H9 (cell line): Measurements from ENCODE around the gene PVALB. TPM values are rescaled to one million over a fixed set of nuclear protein-coding genes. Genes with fewer than 3 reads are reported as not detected.

Source experiments
- DNase-seq: peaks from one replicate; pipeline ENCODE4 v3.0.0-alpha.2; 2017
- H2AFZ ChIP-seq: one replicate; pipeline ENCODE4 v1.6.1; 2013; ENCODE audit warnings: mild to moderate bottlenecking, low read length, control low read depth, moderate library complexity
- H2AK5ac ChIP-seq: 2 replicates; pipeline ENCODE4 v1.6.1; 2013; ENCODE audit warnings: low read length, control low read depth, mixed read lengths; ENCODE audit not compliant: insufficient read length
- H2BK120ac ChIP-seq: one replicate; pipeline ENCODE4 v1.6.1; 2013; ENCODE audit warnings: low read depth, mild to moderate bottlenecking, low read length, control low read depth, inconsistent platforms; ENCODE audit not compliant: poor library complexity, severe bottlenecking
- H2BK12ac ChIP-seq: 2 replicates; pipeline ENCODE4 v1.6.1; 2013; ENCODE audit warnings: low read length, control low read depth, mixed read lengths, low read depth; ENCODE audit not compliant: insufficient read length
- H2BK15ac ChIP-seq: 2 replicates; pipeline ENCODE4 v1.6.1; 2013; ENCODE audit warnings: low read depth, low read length, control low read depth
- H2BK20ac ChIP-seq: one replicate; pipeline ENCODE4 v1.6.1; 2013; ENCODE audit warnings: low read depth, mild to moderate bottlenecking, low read length, control low read depth, inconsistent platforms; ENCODE audit not compliant: poor library complexity, severe bottlenecking
- H2BK5ac ChIP-seq: 2 replicates; pipeline ENCODE4 v1.6.1; 2013; ENCODE audit warnings: low read length, control low read depth, mixed read lengths; ENCODE audit not compliant: insufficient read length
- H3K14ac ChIP-seq: 2 replicates; pipeline ENCODE4 v1.6.1; 2013; ENCODE audit warnings: low read length, control low read depth; ENCODE audit not compliant: insufficient read depth
- H3K18ac ChIP-seq: 2 replicates; pipeline ENCODE4 v1.6.1; 2013; ENCODE audit warnings: low read depth, mild to moderate bottlenecking, mixed read lengths, low read length, control low read depth; ENCODE audit not compliant: insufficient read length
- H3K23ac ChIP-seq: 2 replicates; pipeline ENCODE4 v1.6.1; 2013; ENCODE audit warnings: low read length, control low read depth, mixed read lengths, low read depth; ENCODE audit not compliant: insufficient read length
- H3K23me2 ChIP-seq: 2 replicates; pipeline ENCODE4 v1.6.1; 2013; ENCODE audit warnings: low read depth, mild to moderate bottlenecking, mixed read lengths, low read length, control low read depth; ENCODE audit not compliant: insufficient read length, poor library complexity, severe bottlenecking
- H3K27ac ChIP-seq: 2 replicates; pipeline ENCODE4 v1.5.1; 2013; ENCODE audit warnings: low read length, control low read depth, mixed read lengths, low read depth; ENCODE audit not compliant: insufficient read length
- H3K27me3 ChIP-seq: 2 replicates; pipeline ENCODE4 v1.6.1; 2013; ENCODE audit warnings: low read length, control low read depth, inconsistent platforms; ENCODE audit not compliant: insufficient read depth
- H3K4ac ChIP-seq: 2 replicates; pipeline ENCODE4 v1.6.1; 2013; ENCODE audit warnings: low read depth, mild to moderate bottlenecking, control low read depth, inconsistent platforms, low read length, moderate library complexity
- H3K4me1 ChIP-seq: 2 replicates; pipeline ENCODE4 v1.6.1; 2013; ENCODE audit warnings: low read length, control low read depth, inconsistent platforms; ENCODE audit not compliant: insufficient read depth
- H3K4me2 ChIP-seq: 2 replicates; pipeline ENCODE4 v1.6.1; 2013; ENCODE audit warnings: low read length, control low read depth, mixed read lengths; ENCODE audit not compliant: insufficient read length, insufficient read depth
- H3K56ac ChIP-seq: 2 replicates; pipeline ENCODE4 v1.6.1; 2013; ENCODE audit warnings: low read depth, mild to moderate bottlenecking, mixed read lengths, low read length, control low read depth; ENCODE audit not compliant: insufficient read length
- H3K79me1 ChIP-seq: 2 replicates; pipeline ENCODE4 v1.6.1; 2013; ENCODE audit warnings: low read depth, mild to moderate bottlenecking, moderate library complexity, low read length, control low read depth, inconsistent platforms; ENCODE audit not compliant: insufficient read depth, poor library complexity, severe bottlenecking
- H3K79me2 ChIP-seq: 2 replicates; pipeline ENCODE4 v1.6.1; 2013; ENCODE audit warnings: low read length, control low read depth, inconsistent platforms; ENCODE audit not compliant: insufficient read depth
- H3K9ac ChIP-seq: 2 replicates; pipeline ENCODE4 v1.6.1; 2013; ENCODE audit warnings: low read length, control low read depth, mixed read lengths; ENCODE audit not compliant: insufficient read length; ENCODE audit errors: extremely low read depth
- H3K9me3 ChIP-seq: one replicate; pipeline ENCODE4 v1.6.1; 2013; ENCODE audit warnings: low read depth, low read length, inconsistent platforms; ENCODE audit not compliant: control insufficient read depth
- H3T11ph ChIP-seq: one replicate; pipeline ENCODE4 v1.6.1; 2013; ENCODE audit warnings: mild to moderate bottlenecking, low read length, control low read depth, inconsistent platforms
- H4K20me1 ChIP-seq: one replicate; pipeline ENCODE4 v1.6.1; 2013; ENCODE audit not compliant: control insufficient read depth, insufficient read length, insufficient read depth
- H4K5ac ChIP-seq: 2 replicates; pipeline ENCODE4 v1.6.1; 2013; ENCODE audit warnings: low read depth, mild to moderate bottlenecking, mixed read lengths, low read length, control low read depth; ENCODE audit not compliant: insufficient read length
- H4K8ac ChIP-seq: replicated peaks from 2 replicates; pipeline ENCODE4 v1.6.1; 2013; ENCODE audit warnings: low read length, control low read depth, mixed read lengths, low read depth; ENCODE audit not compliant: insufficient read length
- H4K91ac ChIP-seq: 2 replicates; pipeline ENCODE4 v1.6.1; 2013; ENCODE audit warnings: low read depth, mild to moderate bottlenecking, moderate library complexity, mixed read lengths, low read length, control low read depth; ENCODE audit not compliant: insufficient read length
- H3K27ac Mint-ChIP-seq, 3 experiments: 2 replicates in 2 of 3; 3 replicates in 1 of 3; pipeline ENCODE4 v1.8.0; 2020 to 2021; ENCODE audit warnings: mixed read lengths in 3 of 3, mild to moderate bottlenecking in 1 of 3, moderate library complexity in 1 of 3
- H3K27me3 Mint-ChIP-seq: 2 replicates; pipeline ENCODE4 v1.8.0; 2021; ENCODE audit warnings: low read depth, mild to moderate bottlenecking, moderate library complexity, mixed read lengths
- H3K36me3 Mint-ChIP-seq, 3 experiments: 2 replicates in 2 of 3; 3 replicates in 1 of 3; pipeline ENCODE4 v1.8.0; 2020 to 2021; ENCODE audit warnings: low read depth in 3 of 3, mixed read lengths in 3 of 3; ENCODE audit not compliant: insufficient read depth in 1 of 3
- H3K4me1 Mint-ChIP-seq, 2 experiments: 2 replicates each; pipeline ENCODE4 v1.8.0; 2020; ENCODE audit warnings: mixed read lengths in 2 of 2
- H3K4me3 Mint-ChIP-seq, 2 experiments: 2 replicates in 1 of 2; 3 replicates in 1 of 2; pipeline ENCODE4 v1.8.0; 2020 to 2021; ENCODE audit warnings: mild to moderate bottlenecking in 2 of 2, mixed read lengths in 2 of 2, moderate library complexity in 1 of 2
- H3K9me3 Mint-ChIP-seq, 2 experiments: 2 replicates in 1 of 2; 3 replicates in 1 of 2; pipeline ENCODE4 v1.8.0; 2020; ENCODE audit warnings: mild to moderate bottlenecking in 2 of 2, mixed read lengths in 2 of 2, moderate library complexity in 1 of 2
- WGBS: extraction: QIAGEN DNeasy Blood & Tissue Kit; methylation state at CpG from one replicate; pipeline ENCODE4 v1.1.7; 2013; ENCODE audit warnings: missing lambda C conversion rate, low lambda C conversion rate, mixed read lengths; ENCODE audit not compliant: insufficient read length; ENCODE audit errors: extremely low coverage; 5-methylcytosine and 5-hydroxymethylcytosine counted together
- total RNA-seq: library from RNA; stranded (reverse); gene quantifications from 2 replicates; pipeline ENCODE4 v1.2.1, GENCODE V29; 2021
- TF ChIP-seq, protein P1 (sequence below): fragments of 200-600 bp; sonication (generic); conservative IDR thresholded peaks from 3 replicates; pipeline ENCODE4 v1.8.0; 2021; ENCODE audit warnings: antibody characterized with exemption, mild to moderate bottlenecking

Gene PVALB
- total RNA-seq, 1 experiment from 2014 or later: 2.7 TPM

DNA sequence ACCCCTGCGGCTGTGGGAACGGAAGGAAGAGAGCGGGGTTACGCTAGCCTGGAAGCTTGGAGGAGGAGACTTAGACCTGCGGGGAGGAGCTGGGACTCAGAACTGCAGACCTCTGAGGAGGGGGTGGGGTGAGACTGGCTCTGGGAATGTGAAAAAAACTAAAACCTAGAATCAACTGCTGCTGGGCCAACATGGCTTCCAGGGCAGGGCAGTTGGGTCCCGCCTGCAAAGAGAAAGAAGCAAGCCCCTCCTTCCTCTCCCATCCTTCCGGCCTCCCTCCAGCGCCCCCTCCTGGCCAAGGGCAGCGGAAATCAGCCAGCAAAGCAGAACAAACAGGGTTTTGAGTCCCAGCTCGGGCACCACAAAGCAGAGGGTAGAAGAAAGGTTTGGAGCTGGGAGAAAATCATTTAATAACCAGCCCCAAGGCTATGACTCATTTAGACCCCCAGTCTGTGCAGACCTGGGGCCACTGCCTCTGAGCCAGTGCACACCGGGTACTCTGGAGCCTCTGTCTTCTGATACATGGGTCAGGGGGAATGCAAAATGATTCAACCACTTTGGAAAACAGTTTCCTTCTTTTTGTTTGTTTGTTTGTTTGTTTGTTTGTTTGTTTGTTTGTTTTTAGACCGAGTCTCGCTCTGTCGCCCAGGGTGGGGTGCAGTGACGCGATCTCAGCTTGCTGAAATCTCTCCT lies 36.7 kb upstream of the PVALB start:
- no peaks in the 10 kb centered on the region for H4K20me1 ChIP-seq
- H3K4me3 Mint-ChIP-seq: no peak overlapping the region
- H2AFZ ChIP-seq: peak overlapping the region; percentile 81
- no peak overlapping the region for H3T11ph ChIP-seq
- H4K5ac ChIP-seq: no peak overlapping the region
- H3K79me1 ChIP-seq: no peaks in the 10 kb centered on the region
- H3K9ac ChIP-seq: no peak overlapping the region
- TF ChIP-seq, protein P1, sequence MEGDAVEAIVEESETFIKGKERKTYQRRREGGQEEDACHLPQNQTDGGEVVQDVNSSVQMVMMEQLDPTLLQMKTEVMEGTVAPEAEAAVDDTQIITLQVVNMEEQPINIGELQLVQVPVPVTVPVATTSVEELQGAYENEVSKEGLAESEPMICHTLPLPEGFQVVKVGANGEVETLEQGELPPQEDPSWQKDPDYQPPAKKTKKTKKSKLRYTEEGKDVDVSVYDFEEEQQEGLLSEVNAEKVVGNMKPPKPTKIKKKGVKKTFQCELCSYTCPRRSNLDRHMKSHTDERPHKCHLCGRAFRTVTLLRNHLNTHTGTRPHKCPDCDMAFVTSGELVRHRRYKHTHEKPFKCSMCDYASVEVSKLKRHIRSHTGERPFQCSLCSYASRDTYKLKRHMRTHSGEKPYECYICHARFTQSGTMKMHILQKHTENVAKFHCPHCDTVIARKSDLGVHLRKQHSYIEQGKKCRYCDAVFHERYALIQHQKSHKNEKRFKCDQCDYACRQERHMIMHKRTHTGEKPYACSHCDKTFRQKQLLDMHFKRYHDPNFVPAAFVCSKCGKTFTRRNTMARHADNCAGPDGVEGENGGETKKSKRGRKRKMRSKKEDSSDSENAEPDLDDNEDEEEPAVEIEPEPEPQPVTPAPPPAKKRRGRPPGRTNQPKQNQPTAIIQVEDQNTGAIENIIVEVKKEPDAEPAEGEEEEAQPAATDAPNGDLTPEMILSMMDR: peak; percentile 90
- no peak overlapping the region for H3K18ac ChIP-seq
- no CpG with 5 or more reads among the region's 16 CpGs for WGBS
- H3K9me3 ChIP-seq: no peaks in the 10 kb centered on the region
- no peak overlapping the region for H2BK120ac ChIP-seq
- H3K23me2 ChIP-seq: no peaks in the 10 kb centered on the region
- H3K4ac ChIP-seq: no peak overlapping the region
- H2BK20ac ChIP-seq: no peak overlapping the region
- H3K27me3 ChIP-seq: no peaks in the 10 kb centered on the region; the same call in 1 of the 2 replicates
- no peaks in the 10 kb centered on the region; the same call in 1 of the 2 replicates for H3K4me1 ChIP-seq
- H3K56ac ChIP-seq: no peak overlapping the region
- H4K8ac ChIP-seq: no peak overlapping the region
- H3K14ac ChIP-seq: peak overlapping the region; percentile 52; the same call in 1 of the 2 replicates
- peaks cover 4% of the 10 kb centered on the region in 2 experiments; a peak in 2 of 5 replicates for H3K9me3 Mint-ChIP-seq
- H3K79me2 ChIP-seq: no peaks in the 10 kb centered on the region
- no peak overlapping the region for H3K27ac ChIP-seq
- peaks cover 53% of the 10 kb centered on the region for H3K27me3 Mint-ChIP-seq
- no peak overlapping the region for H2BK15ac ChIP-seq
- no peak overlapping the region for H4K91ac ChIP-seq
- H3K27ac Mint-ChIP-seq: peak overlapping the region in 1 of 3 experiments; percentile 74; a peak in 1 of 7 replicates
- no peak overlapping the region for H3K4me2 ChIP-seq
- peak; percentile 87 for DNase-seq
- H3K36me3 Mint-ChIP-seq: peaks cover 2 to 6% (median 5%) of the 10 kb centered on the region in 3 experiments; a peak in 3 of 7 replicates
- H2AK5ac ChIP-seq: no peak overlapping the region
- no peak overlapping the region for H2BK5ac ChIP-seq
- no peak overlapping the region for H2BK12ac ChIP-seq
- H3K4me1 Mint-ChIP-seq: peaks cover 4 to 20% of the 10 kb centered on the region in 2 experiments
- H3K23ac ChIP-seq: no peak overlapping the region
